GM12875 (cell line): Measurements from ENCODE around the gene TTI1.
"Not testable (repeated sequence)": the region's sequence is repeated elsewhere in the genome, so short reads cannot be mapped to it uniquely, and the experiment has no call there.

Source experiments
- H3K4me3 ChIP-seq: one replicate; pipeline ENCODE4 v1.5.1; 2011; ENCODE audit warnings: low read depth, low read length, control low read depth
- CTCF ChIP-seq: IDR thresholded peaks from 2 replicates; pipeline ENCODE4 v1.5.1; 2011; ENCODE audit warnings: low read depth, mild to moderate bottlenecking, control low read depth, inconsistent platforms, low read length, moderate library complexity, borderline replicate concordance; ENCODE audit not compliant: insufficient read depth

Gene TTI1

DNA sequence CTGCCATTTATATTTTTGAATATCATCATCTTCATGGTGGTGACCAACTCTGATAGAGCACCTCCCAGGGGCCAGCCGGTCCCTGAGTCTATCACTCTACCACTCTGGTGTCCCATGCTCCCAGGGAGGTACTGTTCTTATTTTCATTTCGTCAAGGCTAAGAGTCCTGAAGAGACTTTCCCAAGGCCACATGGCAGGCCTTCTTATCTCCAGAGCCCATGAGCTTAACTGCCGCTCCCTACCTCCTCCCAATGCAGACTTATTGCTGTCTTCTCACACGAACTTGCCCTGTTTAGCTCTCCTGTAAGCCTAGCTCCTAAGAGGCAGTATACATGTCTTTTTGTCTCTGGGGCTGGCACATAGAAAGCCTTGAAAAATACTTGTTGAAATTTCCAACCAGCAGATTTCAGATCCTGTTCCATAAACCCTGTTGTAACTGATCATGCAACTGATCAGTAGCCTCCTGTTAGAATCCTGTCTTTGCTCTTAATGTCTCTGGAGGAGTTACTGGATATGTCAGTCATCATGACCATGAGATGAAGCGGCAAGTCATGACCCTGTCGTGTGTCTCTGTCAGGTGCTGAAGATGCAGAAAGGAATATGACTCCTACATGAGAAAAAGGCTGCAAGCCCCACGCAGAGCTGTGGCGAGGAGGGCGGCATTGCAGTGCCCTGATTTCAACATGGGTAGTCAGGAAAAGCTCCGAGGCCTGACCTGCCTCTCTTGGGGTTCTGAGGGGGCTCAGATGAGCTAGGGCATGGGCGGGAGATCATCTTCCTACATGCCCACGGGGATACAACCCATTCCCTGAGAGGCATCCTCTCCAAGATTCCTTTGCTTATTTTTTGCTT is 60.0 kb downstream of the TTI1 start:
- no peak for TF ChIP-seq CTCF

DNA sequence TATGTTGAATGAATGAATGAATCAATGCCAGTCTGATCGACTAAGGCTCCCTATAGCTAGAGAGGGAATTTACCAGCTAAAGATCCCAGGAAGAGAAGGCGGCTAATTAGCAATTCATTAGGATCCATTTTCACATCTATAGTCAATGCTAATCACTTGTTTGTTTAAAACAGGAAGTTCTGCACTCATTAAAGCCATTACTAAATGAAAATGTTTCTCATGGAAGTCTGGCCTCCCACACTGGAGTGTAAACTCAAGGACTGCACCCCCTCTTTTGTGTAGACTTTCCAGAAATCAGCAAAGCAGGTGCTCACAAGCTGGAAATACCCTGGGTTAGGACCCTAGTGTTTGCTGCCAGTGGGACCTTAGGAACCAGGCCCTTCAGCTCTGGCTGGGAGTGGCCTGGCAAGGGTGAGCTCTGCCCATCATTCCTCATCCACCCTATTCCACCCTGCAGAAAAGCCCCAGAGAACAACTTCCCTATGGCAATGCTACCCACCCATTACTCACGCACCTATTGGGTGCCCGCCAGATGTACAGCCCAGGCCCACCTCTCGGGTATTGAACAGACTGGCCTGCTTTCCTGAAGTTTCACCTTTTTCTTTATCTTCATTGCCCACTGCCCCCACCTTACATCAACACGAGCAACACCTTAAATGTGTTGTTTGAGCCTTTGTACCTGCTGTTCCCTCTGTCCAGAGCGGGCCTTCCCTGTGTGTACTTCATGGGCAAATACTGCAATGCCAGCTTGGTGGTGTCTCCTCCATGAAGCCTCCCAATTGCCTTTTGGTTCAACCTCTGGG is 60.8 kb downstream of the TTI1 start:
- no peak overlapping the region for H3K4me3 ChIP-seq
- no peak for TF ChIP-seq CTCF

More for the DNA sequence above, 60.0 kb downstream of the TTI1 start:
- no peak overlapping the region for H3K4me3 ChIP-seq

- no peak for TF ChIP-seq CTCF
- no peak overlapping the region for H3K4me3 ChIP-seq
Measured at GRCh38 chr20:37971561-37972127, 61.6 kb downstream of the TTI1 start.

DNA sequence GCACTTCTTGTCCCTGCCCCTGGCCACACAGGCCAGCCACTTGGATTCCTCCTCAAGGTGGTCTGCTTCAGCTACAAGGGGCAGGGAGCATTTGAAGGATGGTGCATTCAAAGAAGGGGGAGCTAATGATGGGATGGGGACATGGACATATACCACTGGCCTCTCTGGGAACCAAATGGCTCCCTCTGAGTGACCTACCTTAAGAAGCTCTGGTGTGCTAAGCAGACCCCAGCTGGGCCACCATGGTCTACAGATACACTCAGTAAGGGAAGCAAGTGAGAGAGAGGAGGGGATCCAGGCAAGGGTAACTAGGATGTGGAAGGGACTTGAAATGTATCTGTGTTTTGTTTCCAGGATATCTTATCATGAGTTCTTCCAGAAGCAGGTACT is 62.4 kb downstream of the TTI1 start:
- no peak for TF ChIP-seq CTCF
- H3K4me3 ChIP-seq: no peak overlapping the region

- H3K4me3 ChIP-seq: no peak overlapping the region
- TF ChIP-seq CTCF: no peak
Measured at GRCh38 chr20:37969949-37970855, 63.1 kb downstream of the TTI1 start.

DNA sequence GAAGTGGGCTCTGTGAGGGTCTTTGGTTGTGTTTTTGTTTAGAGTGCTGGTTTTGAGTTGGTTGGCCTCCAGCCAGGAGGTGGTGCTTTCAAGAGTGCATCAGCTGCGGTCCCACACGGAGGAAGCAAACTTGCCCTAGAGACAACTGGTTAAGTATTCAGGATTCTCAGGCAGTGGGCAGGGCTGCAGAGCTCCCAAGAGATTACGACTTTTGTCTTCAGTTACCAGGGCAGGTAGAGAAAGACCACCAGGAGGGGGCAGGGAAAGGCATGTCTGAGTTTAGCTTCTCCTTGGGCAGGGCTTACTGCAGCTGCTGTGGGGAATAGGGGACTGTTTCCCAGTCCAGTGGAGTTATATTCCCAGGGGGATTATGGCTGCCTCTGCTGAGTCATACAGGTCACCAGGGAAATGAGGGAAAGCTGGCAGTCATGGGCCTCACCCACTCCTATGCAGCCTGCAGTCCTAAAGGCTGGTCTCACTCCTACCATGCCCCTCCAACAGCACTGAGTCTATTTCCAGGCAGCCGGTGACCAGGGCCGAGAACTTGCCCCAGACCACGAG is 64.3 kb downstream of the TTI1 start:
- H3K4me3 ChIP-seq: no peak overlapping the region
- TF ChIP-seq CTCF: no peak

DNA sequence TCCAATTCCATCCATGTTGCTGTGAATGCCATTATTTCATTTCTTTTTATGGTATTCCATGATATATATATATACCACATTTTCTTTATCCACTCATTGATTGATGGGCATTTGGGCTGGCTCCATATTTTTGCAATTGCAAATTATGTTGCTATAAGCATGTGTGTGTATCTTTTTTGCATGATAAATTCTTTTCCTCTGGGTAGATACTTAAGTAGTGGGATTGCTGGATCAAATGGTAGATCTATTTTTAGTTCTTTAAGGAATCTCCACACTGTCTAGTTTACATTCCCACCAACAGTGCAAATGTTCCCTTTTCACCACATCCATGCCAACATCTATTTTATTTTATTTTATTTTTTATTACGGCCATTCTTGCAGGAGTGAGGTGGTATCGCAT is 69.8 kb downstream of the TTI1 start:
- H3K4me3 ChIP-seq: not testable (repeated sequence)
